GM18861 (cell line): ENCODE measurements around the gene SHQ1.

Experiments
- ATAC-seq: cut with Tn5 transposase; IDR thresholded peaks from one replicate; pipeline ENCODE4 v1.9.1; 2021; ENCODE audit not compliant: unreplicated experiment

SHQ1 gene

DNA sequence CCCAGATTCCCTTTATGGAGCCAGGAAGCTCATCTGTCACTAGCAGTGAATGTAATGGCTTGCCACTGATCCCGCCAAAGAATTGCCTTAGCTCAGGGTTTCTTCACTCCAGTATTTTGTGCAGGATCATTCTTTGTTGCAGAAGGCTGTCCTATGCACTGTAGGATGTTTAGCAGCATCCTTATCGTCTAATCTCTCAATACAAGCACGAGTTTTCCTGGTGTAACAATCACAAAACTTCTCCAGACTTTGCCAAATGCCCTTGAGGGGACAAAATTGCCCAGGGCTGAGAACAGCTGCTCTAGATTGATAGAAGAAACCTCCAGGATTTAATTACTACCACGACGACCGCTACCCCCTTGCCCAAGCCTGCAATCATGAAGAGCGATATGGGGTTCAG lies 6.8 kb upstream of the SHQ1 start:
- ATAC-seq: no peak

DNA sequence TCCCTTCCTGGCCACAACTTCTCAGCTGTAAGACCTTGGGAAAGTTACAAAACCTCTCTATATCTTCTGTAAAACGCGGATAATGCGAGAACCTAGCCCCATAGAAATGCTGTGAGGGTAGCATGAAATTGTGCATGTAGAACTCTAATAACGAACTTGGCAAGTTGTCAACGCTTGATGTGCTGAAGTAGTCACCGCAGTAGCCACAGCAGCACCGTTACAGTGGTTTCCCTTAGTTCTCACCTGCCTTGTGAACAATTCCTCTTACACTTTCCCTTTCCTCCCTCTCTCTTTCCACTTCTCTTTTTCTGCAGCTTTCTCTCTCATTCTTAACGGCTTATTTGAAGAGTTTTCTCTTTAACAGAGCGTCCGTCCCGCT lies 447 bp upstream of the SHQ1 start:
- ATAC-seq: peak; percentile 35

DNA sequence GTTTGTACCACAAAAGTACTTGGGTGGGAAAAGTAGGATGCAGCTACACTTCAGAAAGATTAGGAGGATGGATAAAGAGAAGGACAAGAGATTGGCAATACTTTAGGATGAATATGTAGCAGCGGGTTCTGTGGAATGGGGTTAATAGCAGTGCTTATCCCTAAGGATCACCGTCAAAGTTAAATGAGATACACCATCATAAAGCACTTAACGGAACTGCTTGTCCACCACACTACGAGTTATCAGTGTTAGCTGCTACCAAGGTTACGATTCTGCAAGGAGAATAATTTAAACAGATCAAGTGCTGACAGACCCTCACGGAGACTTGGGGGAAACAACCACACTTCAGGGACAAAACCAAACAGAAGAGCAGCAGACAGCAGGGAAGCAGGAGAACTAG lies 963 bp downstream of the SHQ1 start:
- ATAC-seq: no peak

DNA sequence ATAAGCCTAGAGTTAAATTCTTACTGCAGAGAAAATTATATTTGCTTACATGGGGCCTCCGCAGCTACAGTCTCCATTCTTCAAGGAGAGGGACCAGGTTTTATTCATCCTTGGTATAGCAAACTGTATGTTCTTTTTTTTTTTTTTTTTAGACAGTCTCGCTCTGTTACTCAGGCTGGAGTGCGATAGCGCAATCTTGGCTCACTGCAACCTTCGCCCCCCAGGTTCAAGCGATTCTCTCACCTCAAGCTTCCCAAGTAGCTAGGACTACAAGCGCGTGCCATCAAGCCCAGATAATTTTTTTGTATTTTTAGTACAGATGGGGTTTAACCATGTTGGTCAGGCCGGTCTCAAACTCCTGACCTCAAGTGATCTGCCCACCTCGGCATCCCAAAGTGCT lies 2.1 kb downstream of the SHQ1 start:
- no peak for ATAC-seq

DNA sequence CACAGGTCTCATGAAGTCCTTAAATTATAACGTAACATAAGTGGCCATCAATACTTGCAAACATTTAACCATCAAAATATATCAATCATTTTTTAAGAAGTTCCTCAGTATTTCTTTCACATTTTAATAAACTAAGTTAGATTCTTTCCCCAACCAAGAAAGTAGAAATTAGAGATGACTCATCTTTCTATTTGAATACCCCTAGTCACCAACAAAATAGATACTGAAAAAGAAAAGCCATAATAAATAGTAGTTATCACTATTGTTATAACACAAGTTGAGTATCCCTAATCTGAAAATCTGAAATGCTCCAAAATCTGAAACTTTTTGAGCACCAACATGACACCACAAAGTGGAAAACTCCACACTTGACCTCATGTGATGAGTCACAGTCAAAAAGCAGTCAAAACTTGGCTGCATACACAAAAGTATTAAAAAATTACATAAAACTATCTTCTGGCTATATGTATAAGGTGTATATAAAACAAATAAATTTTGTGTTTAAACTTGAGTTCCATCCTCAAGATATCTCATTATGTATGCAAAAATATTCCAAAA lies 3.7 kb downstream of the SHQ1 start:
- peak; percentile 31 for ATAC-seq

DNA sequence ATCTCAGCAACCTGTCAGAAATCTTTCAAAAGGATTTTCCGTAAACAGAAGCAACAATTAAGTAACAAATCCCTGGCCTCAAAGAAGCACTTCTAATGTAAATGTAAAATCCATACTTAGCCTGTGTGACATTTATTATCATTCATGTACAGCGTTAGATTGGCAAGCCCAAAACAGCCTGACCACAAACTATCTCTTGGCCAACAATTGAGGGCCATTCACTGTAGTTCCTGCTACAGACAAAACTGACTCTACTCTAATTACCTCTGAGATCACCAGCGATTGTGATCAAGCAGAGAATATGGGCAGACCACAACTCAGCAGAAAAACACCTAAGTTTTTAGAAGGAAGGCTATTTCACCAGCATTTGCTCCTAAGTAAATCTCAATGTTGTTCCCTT lies 9.2 kb downstream of the SHQ1 start:
- ATAC-seq: no peak

DNA sequence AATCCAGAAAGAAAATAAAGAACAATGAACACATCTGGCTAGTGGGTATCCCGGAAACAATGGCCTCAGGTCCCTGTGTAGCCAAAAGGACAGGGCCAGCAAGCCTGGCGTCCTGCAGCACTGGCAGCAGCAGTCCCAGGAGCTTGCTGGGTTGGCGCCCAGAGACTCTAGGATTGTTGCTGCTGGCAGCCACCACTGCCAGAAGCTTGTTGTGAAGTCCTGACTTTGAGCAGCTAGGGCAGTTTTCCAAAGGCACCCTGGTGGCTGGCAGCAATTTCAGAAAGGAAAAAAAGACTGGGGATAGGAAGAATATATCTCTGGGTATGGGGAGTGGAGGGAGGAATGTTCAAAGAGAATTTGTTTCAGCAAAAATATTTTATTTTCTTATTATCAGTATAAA lies 11.3 kb downstream of the SHQ1 start:
- no peak for ATAC-seq

DNA sequence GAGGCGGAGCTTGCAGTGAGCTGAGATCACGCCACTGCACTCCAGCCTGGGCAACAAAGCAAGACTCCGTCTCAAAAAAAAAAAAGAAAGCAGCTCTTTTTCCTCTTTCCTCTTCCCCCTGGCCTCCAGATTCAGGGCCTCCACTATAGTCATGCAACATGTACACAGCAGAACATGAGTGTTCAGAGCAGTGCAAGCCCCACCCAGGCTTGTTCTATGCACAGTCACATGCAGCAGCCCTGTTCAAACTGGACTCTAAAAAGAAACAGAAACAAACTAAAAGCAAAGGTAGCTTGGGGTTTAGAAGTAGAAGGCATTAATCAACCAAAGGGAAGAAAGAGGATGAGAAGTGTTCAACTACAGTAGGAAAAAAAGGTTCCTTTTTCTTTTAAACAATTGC lies 11.8 kb downstream of the SHQ1 start:
- no peak for ATAC-seq

DNA sequence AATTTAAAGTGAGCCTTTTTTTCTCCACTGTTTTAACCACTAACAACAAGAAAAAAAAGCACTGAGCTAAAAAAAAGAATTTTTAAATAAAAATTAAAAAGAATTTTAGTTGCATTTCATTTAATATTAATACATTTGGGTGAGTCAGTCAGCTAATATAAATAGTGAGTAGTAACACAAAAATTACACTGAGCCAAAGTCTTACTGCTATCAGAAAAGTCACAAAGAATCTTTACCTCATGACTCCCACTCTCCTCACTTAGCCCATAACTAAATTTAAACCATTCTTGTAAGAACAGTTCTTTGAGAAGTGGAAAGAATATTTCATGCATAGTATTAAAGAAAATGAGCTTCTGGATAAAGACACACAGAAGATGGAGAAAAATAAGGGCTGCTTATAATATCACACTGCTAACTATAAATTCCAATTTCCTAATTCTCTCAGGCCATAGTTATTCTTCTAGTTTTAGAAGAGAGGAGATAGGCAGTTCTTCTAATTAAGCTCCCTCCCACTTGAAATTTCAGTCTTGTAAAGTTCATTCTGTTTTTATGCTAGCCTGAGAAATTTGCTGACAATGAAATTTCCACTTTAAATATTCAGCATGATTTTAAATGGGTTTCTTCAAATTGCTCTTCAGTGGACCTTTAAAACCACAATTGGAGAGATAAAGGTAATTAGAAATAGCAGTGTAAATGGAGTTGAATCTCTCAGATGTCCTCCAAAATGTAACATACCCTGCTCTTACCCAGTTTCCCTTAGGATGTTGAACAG lies 17.6 kb downstream of the SHQ1 start:
- ATAC-seq: no peak

DNA sequence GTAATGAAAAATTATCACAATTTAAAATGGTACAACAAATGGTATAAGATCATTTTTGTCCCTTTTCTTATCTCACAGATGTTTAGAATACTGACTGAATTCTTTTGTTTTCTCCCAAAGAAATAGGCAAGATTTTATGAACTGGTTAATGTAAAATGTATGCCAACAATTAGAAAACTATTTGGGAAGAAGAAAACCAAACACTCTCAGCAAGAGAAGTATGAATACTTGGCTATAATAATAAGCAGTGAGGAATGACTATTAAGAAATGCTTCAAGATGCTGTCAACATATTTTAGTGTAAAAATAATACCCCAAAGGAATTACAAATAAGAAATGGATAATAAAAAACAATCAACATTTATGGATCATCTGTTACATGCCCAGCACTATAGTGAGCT lies 18.5 kb downstream of the SHQ1 start:
- no peak for ATAC-seq

DNA sequence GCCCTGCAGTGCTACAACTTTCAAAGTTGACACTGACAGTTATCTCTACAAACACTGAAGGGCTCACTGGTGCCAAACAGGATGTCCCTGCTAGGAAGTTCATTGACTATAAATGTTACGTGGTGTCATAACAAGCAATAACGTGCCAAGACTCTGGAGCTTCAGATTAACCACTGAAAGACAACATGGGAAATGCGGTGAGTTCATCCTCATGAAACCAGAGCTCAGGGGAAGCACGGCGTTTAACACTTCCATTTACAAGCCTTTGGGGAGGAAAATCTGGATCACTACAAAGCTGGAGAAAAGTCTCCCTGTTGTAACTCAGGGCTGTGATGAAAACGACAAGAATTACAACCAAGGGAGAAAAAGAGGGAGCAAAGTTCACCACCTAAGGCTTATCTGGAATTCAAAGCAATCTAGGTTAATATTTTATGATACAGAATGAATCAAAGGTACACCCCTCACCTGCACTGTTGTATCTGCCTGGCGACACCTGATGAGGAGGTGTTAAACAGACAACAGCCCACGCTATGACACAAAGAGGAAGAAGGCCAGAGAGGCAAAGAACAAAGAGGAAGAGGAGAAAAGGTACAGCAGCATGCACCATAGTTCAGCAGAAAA lies 27.0 kb downstream of the SHQ1 start:
- no peak for ATAC-seq

DNA sequence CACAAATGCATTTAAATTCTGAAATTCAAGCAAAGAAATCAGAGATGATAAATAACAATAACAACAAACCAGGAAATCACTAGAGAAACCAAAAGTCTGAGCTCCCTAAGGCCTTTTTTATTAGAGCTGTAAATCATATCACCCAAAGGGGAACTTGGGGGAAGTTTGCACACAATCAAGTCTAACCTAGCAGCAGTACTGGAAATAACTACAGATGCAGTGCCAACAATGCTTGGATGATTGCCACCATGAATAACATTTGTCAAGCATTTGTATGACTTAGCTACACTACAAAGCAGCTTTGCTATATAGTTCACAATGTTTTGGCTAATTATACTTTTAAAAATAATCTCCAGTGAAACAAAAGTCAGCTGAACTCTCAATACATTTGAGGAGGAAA lies 27.8 kb downstream of the SHQ1 start:
- no peak for ATAC-seq

DNA sequence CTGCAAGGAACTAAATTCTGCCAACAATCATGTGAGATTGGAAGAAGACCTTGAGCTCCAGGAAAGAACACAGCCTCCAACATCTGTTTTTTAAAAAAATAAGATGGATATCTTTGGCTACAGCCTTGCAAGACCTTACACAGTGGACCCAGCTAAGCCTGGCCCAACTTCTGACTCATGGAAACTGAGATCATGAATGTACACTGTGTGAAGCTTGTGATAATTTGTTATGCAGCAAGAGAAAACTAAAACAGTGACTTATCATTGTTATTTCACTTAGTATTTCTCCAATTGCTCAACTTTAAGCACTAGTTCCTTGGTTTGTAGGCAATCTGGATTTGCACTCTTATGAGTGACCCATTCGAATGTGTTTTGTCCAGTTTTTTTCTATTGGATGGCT lies 29.3 kb downstream of the SHQ1 start:
- ATAC-seq: no peak

DNA sequence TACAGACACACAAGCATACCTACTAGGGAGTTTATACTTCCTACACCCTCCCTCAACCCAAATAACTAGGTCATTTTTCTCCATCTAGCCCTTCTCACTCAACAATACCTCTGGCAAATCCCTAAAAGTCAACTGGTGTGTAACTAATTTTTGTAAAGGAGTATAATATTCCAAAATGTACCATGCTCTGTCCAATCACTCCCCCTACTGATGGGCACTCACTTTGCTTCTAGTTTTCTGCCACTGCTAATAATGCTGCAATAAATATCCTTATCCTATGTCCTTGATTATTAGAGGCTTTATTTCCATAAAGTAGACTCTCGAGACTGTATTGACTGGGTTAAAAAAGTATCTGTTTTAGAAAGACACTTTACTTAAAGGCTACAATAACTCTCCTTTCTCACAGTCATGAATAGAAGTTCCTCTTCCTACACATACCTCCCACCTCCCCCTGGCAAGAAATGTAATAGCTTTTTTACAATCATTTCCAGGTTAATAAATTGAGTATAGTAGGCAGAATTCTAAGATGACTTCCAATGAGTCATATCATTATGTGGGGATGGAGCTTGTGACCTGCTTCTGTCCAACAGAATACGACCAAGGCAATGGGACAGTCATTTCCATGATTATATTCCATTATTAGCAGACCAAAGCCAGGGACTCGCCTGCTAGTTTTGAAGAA lies 30.0 kb downstream of the SHQ1 start:
- no peak for ATAC-seq

DNA sequence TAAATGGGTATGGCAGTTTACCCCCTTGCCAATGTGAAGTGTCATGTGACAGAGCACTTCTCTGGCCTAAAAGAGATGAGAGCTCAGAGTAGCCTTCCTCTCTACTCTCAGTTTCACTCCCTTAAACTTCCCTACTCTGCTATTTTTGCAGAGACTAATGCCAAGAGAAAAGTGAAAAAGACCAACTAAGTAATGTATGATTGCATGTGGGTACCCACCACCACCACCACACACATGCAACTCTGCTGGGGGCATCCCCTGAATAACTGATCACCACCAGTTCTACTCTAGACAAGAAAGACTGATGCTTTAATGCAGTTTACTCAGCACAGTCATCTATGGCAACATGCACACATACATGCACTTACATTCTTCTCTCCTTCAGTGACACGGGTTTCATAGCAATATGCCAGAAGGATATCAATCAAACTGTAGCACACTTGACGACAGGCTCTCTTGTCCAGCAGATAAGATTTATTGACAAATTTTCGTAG lies 31.3 kb downstream of the SHQ1 start:
- peak; percentile 56 for ATAC-seq

DNA sequence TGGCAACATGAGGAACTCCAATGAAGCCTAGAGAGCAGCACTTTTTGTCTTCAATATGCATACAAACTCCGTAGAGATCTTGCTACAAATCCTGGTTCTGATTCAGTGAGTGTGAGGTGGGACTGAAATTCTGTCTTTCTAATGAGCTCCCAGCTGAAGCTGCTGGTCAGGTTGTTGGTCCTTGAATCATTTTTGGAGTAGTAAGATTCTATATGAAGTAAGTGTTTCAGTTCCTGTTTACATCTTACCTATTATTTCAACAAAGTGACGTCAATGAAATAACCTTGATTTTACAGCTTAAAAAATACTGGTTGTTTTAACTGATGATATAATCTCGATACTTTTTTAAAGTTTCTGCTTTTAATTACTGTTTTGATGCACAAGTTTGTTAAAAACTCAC lies 33.9 kb downstream of the SHQ1 start:
- peak; percentile 68 for ATAC-seq

DNA sequence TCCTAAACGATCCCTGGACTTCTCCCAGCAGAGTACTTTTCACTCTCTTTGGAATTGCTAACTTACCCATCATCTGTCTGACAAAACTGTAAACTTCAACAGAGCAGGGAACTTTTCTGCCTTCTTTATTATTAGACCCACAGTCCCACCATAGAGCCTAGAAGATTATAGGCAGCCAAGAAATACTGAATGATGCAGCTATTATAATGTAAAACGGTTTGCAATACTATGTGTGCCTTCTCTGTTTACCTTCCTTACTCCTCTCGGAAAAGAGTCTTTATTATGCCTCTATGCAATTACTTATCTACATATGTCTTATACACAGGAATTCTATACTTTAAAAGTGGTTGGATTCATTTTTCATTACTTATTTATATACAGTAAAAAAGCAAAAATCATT lies 36.0 kb downstream of the SHQ1 start:
- no peak for ATAC-seq

DNA sequence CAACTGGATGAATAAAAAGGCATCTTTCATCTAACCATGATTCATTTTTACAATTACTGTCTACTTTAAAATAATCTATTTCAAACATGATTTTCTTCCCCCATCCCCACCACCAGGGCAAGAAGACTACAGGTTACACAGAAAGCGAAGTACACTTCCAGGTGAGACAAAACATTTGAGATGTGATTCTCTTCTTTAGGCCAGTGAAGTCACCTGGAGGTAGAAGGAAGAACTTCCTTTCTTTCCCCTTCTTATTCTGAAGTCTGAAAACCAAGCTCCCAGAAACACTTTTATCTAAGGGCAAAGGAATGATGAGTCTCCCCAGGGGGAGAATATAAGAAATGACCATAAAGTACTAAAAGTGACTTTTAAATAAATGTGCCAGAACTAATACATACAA lies 36.7 kb downstream of the SHQ1 start:
- ATAC-seq: no peak

DNA sequence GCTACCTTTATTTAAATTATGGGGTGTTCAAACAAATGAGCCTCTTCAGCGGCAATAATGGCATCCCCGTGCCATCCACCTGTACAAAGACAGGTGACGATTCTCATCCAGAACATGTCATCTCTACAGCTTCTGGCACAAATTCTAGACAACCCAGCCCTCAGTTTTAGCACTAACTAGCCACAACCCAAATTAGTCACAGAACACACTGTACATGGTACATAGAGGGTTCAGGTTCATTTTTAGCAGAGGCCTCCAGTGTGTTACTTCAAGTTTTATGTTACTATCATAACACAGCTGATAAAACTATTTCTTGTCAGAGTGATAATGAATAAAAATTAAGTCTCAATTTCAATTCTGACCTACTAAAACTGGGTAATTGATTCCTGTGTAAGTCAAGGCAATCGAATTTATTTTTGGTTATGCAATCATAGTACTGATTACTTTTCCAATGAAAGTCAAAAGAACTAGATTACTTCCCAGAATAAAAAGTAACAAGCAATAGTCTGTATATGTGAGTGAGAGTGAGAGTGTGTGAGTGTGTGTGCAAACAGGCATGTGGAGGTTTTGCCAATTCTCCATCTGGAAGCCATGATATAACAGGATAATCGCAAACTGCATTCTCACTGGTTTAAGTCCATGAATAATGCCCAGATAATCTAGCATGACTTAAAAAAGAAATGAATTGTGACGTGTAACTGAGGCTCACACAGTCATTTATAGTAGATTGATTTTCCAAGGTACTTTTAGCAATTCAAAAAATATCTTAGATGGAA lies 37.4 kb downstream of the SHQ1 start:
- ATAC-seq: no peak

DNA sequence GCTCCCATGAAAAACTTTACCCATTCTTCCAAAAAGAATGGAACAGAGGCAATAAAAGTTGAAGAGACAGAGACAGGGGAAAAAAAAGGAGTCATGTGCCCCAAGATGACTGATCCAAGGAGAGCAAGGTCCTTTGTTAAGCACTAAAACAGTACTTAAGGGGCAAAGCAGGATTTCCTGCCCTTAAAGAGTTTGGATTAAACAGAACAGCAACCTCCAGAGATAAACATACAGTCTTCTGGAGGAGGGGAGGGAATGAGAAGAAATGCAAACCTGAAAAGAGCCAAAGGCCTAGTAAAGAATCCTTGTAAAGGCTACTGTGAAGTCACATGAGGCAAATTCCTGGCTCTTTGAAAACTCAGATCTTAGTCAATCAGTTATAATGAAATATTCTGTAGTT lies 38.2 kb downstream of the SHQ1 start:
- no peak for ATAC-seq

DNA sequence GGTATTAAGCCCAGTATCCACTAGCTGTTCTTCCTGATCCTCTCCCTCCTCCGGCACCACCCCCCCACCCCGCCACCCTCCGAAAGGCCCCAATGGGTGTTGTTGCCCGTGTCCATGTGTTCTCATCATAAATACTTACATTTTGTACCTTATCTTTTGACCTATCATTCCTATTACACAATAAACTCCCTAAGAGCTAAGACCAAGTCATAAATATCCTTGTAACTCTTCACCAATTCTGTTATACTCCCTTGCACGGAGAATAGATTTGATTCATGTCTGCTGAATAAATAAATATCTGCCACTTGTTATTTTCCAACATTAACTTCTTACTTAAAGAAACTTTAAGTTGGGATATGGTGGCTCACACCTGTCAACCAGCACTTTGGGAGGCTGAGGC lies 43.9 kb downstream of the SHQ1 start:
- no peak for ATAC-seq
